Stimulated activated CD8-positive, alpha-beta memory T cell treated with anti-CD3 and anti-CD28 coated beads, Interleukin-12 subunit alpha, Interleukin-12 subunit beta, amount 100 ng/mL, for 4 hours (primary cell): ENCODE data around the gene IGF2BP3.
A peak's percentile ranks its signal among the peaks of the same experiment; 100 is the strongest.

Experiments
- DNase-seq: peaks from one replicate; pipeline ENCODE4 v3.0.0-alpha.2; 2020; ENCODE audit warnings: low read depth

IGF2BP3 gene

DNA sequence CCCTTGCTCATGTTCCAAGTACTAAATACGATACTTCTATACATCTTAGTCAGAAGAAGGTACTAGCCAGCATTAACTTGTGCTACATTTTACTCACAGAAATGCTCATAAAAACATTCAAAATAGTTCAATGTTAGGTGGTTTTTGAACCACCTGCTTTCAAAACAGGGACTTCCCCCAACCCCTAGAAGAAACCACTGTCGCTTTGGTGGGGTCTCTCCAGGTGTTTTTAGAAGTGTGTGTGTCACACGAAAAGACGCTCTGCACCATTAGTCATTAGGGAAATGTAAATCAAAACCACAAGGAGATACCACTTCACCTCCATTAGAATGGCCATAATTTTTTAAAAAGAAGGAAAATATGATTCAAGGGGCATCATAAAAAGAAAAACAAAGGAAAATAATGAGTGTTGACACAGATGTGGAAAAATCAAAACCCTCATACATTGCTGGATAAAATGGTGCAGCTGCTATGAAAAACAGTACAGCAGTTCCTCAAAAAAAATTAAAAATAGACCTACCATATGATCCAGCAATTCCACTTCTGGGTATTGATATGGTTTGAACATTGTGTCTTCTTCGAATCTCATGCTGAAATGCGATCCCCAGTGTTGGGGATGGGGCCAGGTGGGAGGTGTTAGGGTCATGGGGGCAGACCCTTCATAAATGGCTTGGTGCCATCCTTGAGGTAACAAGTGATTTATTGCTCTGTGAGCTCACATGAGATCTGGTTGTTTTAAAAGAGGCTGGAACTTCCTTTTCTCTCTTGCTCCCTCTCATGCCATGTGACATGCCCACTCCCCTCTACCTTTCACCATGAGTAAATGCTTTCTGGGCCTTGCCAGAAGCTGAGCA lies 96.9 kb downstream of the IGF2BP3 start:
- peak; percentile 10 for DNase-seq

DNA sequence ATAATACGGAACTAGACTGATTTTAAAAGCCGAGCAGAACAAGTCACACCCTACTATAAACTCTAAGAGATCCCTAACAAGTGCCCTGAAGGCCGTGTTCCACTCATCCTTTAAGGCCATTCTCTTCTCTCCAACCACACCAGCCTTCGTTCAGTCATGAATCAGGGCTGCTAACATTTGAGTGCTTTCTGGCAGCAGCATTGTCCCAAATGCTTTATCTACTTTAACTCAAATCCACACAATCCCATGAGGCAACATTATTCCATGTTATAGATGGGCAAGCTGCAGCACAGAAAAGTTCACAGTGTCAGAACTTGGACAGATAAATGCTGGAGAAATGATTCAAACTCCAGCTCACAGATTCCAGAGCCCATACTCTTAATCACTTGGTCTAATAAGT lies 97.7 kb downstream of the IGF2BP3 start:
- no peak for DNase-seq

DNA sequence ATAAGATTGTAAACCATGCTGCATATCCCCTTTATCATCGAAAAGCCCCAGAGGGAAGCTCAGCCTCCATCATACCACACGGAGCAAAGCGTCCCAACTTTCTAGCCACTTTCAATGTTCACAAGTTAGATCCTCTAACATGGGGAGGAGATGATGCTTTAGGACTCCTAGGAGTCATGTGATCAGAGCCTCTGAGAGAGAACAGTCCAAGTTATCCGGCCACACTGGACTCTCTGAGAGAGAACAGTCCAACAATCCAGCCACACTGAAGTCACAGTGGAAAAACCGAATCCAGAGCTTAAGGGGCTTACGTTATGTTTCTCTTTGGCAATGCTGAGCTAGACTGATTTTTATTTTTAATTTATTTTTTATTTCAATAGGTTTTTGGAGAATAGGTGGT lies 98.6 kb downstream of the IGF2BP3 start:
- DNase-seq: no peak

DNA sequence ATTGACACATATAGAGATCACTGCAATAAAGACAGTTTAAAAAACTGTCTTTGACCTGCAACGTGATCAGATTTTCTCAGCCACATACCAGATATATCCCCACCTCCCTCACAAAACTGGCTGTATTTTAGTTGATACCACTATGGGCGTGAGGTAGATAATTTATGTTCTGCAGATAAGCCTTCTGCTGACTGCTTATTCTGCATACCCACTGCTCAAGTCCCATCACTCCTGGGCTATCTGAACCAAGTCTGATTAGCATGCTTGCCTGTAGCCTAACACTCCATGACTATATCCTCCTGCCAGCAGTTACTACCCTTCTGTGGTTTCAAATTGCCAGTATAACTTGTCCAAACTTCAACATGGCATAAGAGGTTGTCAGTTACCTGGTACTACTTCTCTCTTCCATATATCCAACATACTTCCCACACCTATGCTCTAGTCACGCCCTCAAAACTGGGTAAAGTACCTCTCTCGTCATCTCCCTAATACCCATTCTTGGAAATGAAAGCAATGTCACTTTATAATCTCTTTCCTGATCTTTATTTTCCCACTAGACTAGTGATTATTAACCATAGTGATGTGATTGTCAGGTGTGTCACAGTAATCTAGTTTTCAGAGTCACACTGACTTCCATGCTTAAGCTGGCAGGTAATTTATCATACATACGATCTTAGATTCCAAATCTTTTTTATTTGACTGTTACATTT lies 100.4 kb downstream of the IGF2BP3 start:
- DNase-seq: no peak

DNA sequence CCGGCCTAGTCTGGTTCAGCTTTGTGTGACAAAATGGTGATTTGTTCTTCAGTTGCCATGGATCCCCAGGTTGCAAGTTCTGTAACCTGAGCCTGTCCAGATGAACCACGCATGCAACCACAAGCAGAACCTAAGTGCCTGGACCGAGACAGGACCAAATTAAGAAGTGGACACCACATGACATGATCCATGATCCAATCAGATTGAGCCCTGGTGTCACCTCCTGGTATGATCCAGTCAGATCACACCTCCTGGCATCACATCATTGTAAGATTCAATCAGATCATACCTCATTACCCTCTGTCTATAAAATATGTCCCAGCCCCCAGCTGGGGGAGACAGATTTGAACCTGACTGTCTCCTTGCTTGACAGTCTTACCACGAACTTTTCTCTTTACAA lies 101.2 kb downstream of the IGF2BP3 start:
- no peak for DNase-seq

DNA sequence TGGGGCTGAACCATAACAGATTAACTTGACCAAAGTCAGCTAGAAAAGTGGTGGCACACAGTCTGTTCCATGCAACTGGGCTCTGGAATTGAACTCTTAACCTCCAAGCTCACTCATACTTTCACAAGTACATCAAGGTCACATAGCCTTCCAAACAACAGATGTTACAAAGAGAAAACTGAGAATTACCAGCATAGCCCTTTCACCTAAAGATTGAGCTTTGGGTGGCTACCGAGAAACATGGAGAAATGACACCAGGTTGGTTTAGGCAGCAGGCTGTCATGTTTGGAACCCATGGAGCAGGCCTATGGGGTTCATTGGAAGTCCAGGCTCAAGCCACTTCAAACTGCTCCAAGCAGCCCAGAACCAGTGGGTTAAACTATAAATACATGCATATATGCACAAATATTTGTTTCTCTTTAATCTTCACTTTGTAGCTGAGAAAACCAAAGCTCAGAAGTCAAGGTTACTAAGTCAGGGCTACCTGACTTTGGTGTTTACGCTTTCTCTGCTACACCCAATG lies 112.1 kb downstream of the IGF2BP3 start:
- DNase-seq: no peak

DNA sequence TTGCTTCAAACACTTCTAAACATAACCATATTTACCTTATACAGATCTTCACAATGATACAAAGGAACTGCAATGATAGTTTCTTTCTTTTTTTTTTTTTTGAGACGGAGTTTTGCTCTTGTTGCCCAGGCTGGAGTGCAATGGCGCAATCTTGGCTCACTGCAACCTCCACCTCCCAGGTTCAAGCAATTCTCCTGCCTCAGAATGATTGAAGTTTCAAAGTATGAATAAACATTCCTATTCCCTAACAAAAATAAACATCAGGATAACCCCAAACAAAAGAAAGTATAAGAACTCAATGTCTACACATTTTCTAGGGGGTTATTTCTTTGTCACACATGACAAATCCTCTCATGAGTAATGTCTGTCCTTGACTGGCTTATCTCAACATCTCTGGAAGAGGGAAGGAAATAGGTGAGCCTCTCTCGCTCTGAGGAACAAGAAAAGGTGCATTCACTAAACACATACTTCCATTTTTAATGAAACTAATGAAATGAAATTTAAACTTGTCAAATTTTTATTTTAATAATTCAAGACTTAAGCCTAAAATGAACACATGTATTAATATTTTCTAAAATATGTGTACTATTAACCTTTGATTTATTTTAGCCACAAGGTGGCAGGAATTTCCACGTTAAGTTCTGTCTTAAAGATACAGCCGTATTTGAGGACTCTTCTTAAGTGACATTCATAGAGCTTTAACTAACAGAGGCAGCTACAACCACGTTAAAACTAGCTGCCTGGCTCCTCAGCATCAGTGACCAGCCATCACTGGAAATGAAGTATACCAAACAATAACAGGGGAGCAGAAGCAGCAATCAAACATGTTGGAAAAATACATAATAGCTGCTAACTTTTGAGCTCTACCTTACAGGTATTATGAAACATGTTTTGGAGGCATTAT lies 112.8 kb downstream of the IGF2BP3 start:
- no peak for DNase-seq

DNA sequence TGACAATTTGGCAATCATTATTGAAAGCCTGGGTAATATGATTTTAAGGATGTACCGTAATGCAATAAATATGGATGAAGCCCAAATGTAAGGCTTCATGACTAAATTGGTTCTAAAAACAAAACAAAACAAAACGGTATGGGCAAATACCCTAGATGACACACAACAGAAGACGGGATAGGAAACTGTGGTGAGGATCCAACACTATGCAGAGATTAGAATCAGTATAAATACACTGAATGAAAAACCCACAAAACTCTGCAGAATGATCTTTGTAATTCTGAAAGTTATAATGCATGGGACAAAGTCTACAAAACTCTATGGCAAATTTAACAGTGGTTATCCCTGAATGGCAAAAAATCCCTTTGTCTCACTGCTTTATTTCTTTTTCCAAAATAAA lies 113.6 kb downstream of the IGF2BP3 start:
- no peak for DNase-seq

DNA sequence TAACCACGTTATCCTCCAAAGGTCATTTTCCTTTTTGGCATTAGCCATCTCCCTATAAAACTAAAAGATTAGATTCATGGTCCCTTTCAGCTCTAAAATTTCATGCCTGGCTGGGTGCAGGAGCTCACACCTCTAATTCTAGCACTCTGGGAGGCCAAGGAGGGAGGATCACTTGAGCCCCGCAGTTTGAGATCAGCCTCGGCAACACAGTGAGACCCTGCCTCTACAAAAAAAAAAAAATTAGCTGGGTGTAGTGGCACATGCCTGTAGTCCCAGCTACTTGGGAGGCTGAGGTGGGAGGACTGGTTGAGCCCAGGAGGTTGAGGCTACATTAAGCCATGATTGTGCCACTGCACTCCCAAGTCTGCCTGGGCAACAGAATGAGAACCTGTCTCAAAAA lies 114.1 kb downstream of the IGF2BP3 start:
- DNase-seq: no peak

DNA sequence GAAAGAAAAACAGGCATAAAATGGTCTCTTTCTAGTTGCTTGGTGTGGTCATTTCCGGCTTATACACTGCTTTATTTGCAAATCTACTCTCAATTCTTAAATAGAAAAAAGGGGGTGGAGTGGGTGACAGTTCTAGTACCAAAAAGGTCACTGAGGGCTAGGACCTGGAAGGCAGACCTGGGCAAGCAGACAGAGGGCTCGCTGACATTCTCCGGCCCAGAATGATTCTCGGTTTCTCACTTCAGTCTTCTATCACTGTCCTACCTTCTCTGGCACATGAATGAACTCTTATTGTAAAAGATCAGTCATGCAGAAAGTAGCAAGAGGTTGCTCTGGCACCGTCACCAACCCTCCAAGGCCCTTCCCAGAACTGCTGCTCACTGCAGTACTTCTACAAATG lies 117.1 kb downstream of the IGF2BP3 start:
- DNase-seq: no peak

DNA sequence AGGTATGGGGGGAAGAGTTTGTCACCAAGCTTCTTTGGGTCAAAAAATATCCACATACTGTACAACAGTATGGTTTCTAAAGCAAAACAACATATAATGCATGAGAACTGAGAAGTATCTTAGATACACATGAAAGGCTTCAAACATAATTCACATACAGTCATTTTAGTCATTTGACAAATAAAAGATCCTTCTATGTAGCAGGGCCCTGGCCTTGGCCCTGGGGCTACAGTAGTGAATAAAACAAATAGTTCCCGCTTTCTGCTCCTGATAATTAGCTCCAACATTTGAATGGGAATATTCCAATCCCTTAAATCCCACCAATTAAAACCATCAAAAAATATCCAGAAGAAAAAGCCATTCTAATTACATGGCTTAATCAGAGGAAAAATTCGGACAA lies 119.8 kb downstream of the IGF2BP3 start:
- DNase-seq: no peak

DNA sequence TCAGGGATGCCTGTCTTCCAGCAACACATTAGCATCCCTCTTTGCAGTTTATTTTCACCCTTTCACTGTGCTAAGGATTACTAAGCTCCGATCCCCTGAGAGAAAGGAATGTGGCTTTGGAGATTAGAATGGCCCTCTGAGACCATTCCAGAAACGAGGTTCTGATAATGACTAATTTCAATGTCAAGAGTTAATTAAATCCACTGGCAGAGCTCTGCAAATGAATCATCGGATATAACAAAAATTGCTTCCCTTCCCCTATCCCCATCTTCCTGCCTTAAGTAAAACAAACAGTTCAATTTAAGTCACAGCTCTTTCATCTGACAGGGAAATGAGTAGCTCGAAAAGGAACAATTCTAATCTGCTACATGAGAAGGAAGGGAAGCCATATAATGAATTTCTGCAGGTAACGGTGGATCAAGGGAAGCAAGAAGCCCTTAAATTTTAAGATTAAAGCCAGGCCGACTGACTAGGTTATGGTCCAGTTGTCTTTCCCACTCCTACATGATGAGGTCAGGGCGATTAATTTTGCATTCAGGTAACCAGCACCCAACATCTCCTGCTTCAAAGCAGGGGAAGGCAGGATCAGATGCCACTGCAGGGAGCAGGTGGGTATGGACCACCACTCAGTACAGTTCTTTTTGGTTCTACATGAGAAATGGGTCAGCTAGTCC lies 120.7 kb downstream of the IGF2BP3 start:
- no peak for DNase-seq

DNA sequence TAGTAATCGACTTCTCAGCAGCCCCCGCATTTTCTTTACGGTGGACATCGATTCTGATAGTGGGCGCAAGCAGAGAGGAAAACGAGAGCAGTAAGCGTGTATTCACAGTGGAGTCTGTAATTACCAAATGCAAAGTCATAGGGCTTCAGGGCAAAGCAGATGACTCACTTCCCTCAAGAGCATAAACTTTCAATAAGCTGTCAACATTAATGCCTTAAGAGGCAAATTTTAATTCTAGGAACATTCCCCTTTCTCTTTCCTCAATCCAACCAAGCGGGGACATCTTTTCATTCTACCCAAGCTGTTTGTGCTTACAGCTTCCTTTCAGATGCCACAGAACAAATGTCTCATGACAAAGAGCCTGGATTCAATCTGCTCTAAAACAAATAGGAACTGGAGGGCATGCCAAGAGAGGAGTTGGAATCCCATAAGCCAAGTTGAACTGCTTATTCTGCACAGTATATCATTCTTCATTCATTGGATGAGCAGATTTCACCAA lies 122.6 kb downstream of the IGF2BP3 start:
- DNase-seq: no peak

DNA sequence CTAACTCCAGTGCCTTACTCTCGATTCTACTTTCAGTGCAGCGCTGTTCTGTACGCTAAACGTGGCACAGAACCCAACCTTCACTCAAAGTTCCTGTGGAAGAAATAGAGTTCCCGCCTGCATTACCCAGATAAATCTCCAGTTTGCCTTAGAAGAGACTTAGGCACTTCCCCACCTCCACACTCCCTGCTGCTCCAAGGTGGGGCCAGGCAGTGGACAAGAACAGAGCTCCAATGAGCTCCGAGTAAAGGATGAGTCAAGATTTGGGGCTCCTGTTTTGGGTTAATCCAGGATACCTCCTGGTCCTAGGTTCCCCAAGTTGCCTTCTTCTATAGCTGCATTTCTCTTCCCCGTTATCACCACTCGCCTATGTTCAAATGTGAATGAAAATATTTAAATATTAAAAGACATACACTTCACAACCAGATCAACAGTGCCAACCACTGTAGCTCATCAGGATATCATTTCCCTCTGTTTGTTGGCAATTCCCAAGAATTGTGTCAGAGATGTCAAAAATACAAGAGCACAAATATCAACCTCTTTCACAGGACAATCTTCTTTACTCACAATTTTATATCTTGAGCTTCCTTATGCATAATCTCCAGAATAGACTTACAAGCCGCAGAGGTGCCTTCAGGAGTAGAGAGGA lies 123.1 kb downstream of the IGF2BP3 start:
- no peak for DNase-seq

DNA sequence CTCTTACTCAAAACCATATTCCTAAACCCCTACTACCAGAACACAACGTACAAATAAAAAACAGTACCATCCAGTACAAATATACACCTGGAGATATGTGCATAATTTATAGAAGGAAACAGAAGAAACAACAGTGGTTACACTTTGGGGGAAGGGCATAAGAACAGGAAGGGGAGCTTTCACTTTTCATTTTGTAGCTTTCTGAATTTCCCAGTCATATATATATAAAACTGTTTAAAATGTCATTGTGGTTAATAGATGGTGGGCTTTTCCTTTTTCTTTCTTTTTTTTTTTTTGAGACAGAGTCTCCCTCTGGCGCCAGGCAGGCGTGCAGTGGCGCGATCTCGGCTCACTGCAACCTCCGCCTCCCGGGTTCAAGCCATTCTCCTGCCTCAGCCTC lies 124.0 kb downstream of the IGF2BP3 start:
- no peak for DNase-seq

DNA sequence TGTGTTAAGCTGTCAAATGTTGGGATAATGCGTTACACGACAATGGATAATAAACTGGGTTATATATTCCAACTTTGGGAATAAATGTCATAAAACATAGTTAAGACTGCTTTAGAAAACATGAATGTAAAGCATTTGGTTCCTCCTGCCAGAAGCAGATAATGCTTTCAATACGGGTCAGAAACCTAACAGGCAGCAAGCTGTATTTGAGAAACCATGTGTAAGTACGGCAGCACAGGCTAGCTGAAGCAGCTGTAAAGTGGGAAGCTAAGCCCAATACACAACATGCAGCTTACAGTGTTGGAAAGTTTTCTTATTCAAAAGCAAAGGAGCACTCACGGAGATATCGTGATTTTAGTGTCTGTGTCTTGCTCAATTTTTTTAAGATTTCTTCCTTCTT lies 124.7 kb downstream of the IGF2BP3 start:
- DNase-seq: no peak

DNA sequence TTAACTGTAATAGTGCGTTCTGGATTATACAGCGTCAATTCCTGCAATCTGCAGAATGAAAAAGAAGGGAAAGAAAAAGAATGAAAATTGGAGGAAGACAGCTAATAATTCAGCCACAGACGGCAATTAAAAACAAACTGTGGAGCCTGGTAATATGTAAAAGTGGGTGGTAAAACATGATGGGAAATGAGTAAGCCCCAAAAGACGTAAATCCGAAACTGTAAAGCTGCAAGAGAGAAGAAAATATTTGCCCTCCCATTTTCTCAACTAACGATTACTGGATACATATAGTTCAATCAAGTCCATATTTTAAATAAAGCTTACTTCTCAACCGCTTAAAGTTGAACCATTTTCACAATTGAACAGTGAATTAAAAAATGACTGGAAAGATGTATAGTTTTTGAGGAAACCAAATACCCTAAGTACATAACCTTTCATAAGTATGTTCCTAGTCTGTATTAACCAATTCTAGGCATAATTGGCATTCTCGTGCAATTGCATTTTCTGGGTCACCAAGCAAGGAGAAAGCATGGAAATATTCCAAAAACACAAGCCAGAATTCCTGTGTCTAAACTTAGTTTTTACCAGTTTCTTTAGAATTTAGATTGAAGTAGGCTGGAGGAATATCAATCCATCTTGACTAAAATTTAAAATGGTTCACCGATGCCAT lies 126.3 kb downstream of the IGF2BP3 start:
- no peak for DNase-seq

DNA sequence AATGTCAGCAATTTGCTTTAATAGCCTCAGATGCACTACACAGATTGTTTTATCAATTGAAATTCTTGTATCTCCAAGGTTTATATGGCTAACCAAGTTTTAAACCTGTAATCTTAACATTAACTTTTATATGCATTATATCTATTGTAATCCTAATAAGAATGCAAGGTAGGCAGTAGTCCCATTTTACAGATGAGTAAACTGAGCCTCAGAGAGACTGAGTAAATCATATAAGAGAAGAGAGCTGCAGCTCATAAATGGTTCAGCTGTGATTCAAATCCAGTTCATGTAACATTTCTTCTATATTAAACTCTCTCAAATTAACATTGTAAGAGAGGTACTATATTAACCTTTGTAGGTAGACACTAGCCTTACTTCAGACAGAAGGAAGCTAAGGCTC lies 127.2 kb downstream of the IGF2BP3 start:
- DNase-seq: no peak

DNA sequence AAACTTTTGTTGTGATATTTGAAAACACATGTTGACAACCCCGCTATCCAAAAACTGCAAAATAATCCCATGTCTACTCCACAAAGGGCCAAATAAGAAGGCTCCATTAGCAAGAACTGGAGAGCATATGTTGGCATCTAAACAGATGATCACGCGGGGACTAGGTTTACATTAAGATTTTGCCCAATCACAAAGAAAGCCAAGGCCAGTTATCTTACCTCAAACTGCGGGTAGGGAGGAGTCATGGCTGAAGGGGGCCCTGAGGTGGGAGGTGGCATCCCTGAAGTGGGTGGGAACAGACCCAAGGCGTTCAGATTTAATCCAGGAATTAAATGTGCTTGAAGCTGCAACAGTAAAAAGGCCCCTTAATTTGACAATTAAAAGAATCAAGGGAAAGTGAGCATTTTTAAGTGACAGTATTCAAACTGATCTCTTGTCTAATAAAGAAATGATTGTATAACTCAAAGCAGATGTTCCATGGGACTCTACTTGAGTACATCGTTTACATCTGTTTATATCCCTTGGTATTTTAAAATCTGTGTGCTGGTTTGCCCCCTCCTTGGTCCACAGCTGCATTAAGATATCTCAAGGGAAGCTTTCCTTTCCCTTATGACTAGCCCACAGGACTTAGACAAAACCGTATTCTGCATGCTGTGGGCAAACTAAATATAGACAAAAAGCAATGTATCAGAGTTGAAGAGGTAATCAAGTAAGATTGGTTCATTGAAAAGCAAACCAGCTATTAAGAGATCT lies 128.3 kb downstream of the IGF2BP3 start:
- no peak for DNase-seq

DNA sequence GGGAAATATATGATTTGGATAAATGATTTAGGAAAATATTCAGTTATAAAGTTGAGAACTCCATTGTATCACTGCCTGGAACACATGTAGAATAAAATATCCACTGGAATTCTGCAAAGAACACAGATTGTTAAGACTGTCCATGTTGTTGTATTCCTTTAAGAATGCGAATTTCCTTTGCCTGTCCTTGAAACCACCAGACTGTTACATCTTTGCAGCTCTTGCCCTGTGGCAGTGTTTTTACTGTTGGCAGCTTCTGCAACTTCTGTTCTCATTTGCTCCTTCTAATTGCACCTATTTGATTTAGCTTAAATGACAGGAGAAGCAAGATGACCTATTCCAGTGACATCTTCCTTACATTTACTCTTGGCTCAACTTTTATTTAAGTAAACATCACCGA lies 131.4 kb downstream of the IGF2BP3 start:
- DNase-seq: no peak
